ENCODE data around the gene CLCN2.

GRCh38 chr3:184334470-184335158 lies 26.8 kb downstream of the CLCN2 start:
- TF ChIP-seq GATA2 (IDR thresholded peaks at IDR 0.05; ENCODE audit: low read depth, low read length), result no peak
- no peak for TF ChIP-seq GATA3 (IDR thresholded peaks at IDR 0.05; ENCODE audit: low read depth, low read length)
